ENCODE data around the gene STX1B.
"Not testable (repeated sequence)": the region's sequence is repeated elsewhere in the genome, so short reads cannot be mapped to it uniquely, and the experiment has no call there.

The STX1B gene

DNA sequence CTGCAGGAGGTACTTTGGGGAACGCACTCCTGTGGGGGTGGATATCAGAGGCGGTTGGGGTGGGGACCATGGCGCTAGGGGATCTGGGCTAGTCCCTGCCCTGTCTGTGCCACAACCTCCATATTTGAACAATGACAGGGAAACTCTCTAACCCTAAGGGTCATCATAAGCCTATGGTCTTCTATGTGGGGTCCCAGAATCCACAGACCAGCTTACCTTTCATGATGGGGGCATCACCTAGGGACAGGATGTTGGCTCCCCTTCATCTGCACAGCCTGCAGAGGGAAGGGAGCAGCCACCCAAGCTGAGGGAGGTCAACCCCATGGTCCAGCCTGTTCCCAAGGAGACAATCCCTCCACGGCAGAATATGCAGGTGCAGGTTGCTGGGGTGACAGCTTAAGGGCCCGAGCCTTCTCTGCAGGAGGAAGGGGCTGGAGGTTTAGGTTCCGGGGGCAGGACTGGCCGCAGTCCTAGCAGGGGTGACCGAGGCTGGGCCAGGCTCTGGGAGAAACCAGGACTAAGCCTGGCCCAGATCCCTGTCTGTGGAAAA is 59.8 kb downstream of the STX1B start:
- DNase-seq = no peak

DNA sequence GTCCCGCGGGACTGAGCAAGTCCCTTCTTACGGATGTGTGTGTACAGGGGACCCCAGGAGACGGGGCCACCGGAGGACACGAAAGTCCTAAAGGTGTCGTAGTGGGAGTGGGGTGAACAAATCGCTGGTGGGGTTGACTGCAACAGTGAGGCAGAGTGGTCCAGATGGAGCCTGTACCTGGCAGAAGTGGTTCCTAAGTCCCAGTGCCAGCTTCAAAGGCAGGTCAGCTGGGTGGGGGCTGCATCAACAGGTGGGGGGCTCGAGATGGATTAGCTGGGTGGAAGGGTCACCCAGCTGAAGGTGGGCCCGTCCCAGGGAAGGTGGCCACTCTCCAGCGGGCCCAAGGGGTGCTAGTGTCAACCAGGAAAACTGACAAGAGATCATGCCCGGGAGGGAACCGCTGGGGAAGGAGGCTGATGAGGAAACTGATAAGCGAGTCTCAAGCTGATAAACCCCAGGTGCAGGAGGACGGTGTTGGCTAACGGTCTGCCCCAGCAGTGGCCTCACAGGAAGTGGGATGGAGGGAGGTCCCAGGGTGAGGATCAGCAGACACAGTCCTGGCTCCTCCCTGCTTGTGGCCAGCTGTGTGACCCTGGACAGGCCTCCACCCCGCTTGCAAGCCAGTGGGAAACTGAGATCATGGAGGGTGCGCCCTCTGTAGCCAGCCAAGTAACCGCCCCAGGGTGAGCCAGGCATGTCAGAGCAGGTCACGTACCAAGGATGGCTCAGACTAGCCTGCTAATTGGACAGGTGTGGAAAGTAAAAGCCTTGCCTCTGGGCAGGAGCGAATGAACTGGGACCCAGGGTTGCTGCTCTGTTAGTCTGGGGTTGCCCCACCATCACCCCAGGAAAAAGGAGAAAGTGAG is 60.6 kb downstream of the STX1B start:
- peak; percentile 34 for DNase-seq

DNA sequence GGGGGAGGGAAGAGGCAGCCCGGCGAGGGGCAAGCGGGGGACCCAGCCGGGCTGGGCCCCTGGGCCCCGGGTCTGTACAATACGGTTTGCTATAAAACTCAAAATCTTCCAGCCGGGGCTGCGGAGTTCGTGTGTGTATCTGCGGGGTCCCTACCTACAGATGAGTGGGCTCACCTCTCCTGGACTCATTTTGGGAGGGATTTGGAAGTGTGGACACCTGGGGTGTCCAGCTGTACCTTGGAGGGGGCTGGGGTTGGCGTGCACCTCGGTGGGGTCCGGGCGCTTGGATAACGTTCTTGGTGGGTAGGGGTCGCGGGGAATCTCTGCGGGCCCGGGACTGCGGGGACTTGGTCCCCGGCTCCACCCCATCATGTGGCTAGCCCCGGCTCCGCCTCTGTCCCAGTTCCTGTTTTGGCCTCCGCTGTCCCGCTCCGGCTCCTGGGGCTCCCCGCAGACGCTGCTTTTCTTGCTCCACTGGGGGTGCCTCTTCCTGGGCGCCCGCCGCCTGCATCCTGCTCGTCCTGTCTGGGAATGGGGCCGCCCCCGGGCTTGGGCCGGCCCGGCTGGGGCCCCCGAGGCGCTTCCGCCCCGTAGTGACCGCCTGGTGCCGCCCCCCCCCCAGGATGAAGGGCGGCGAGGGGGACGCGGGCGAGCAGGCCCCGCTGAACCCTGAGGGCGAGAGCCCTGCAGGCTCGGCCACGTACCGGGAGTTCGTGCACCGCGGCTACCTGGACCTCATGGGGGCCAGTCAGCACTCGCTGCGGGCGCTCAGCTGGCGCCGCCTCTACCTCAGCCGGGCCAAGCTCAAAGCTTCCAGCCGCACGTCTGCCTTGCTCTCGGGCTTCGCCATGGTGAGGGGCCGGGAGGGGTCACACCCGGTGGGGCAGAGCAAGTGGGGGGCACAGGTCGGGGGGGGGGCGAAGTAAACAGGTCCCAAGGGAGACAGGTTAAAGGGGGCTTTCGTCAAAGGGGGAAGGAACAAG is 61.5 kb downstream of the STX1B start, which contains the start of gene ORAI3:
Gene ORAI3, plus strand, starts transcription at position 402 of the 983 bp plus-strand sequence. Its CDS starts 222 bp downstream, at position 624.
- DNase-seq = peak; percentile 51

DNA sequence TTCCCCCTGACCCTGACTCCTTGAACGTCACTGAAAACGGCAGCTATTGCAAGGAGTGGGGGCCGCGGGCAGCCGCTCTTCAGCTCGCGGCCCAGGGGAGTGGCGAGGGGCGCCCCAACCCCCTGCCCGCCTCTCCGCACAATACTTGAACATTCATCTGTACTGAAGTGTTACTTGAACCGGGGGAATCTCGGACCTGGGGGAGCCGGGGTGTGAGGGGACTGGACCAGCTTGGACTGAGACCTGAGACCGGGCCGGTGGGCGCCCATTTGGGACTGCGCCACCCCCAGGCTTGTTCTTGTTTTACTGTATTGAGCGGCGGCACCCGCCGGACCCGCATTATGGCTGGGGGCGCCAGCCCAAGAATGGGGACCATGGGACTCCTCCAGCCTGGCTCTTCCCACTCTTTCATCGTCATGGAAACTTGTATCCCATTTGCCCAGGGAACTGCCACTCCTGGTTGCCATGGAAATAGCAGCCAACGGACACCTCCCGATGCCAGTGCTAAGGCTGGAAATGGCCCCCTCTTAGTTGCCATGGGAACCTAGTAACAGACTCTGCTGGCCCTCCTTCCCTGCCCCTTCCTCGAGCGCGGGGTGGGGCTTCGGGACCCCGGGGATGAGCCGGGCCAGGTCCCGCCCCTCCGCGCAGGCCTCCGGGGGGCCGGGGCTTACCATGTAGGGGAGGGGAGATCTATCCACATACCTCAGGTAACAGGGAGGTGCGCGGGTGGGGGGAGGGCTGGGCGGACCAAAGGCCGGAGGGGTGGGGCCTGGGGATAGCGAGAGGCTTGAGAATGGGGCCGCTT is 62.4 kb downstream of the STX1B start:
- DNase-seq = peak; percentile 98

DNA sequence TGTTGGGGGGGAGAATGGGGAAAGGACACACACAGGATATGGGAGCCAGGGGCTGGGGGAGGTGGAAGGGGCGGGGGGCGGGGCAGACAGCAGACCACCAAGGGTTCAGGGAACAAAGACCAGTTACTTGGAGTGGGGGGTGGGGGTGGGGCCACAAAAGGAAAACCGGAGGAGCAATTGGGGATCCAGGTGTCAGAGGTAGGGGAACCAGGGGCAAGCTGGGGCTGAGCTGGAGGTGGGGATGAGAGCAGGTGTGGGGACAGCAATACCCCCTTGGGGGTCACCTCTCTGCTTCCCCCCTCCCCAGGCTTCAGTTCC is 62.9 kb downstream of the STX1B start:
- DNase-seq = no peak

DNA sequence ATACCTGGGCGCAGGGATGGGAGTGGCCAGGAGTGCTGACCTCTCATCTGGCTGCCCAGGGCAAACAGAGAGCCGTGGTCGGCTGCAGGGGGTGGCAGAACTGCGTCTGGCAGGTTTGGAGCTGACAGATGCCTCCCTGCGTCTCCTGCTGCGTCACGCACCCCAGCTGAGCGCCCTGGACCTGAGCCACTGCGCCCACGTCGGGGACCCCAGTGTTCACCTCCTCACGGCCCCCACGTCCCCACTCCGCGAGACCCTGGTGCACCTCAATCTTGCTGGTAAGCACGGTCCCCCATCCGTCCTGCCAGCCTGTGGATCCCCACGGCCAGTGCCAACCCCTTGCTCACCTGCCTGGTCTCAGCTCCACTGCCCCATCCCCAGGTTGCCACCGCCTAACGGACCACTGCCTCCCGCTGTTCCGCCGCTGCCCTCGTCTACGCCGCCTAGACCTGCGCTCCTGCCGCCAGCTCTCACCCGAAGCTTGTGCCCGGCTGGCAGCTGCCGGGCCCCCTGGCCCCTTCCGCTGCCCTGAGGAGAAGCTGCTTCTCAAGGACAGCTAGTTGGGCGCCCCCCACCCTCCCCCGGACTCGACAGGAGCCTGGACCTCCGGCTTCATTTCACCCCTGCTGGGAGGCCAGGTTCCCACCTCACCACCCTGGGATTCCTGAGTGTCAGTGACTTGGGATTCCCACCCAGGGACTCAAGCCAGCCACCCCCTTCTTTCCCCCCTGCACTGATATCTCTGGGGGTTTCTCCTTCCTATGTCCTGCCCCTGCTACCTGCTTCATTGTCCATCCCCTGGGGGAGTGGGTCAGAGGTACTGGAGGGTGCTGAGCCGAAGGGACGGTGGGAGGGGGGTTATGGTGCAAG is 63.5 kb downstream of the STX1B start:
- DNase-seq = no peak

DNA sequence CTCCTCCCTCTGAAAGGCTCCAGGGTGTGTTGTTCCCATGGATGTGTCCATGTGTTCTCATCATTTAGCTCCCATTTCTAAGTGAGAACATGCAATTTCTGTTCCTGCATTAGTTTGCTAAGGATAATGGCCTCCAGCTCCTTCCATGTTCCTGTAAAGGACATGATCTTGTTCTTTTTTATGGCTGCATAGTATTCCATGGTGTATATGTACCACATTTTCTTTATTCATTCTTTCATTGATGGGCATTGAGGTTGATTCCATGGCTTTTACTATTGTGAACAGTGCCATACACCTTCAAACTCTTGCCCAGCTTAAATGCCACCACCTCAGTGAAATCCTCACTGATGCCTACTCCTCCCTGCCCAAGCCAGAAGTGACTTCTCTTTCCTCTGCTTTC is 66.1 kb downstream of the STX1B start:
- no peak for DNase-seq

DNA sequence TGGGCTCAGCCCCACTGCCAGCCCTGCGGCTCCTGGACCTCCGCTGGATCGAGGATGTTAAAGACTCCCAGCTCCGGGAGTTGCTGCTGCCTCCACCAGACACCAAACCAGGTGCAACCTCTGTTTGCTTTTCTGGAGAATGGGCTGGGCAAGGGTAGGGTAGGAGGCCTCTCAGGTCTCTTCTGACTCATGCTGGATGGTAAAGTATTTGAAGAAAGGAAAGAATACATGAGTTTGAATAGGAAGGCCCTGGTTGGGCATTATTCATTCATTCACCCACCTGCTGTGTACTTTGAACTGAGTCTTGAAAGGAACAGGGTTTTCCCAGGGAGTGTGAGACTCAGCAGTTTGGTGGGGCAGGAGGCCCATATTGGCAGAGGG is 68.0 kb downstream of the STX1B start:
- no peak for DNase-seq

DNA sequence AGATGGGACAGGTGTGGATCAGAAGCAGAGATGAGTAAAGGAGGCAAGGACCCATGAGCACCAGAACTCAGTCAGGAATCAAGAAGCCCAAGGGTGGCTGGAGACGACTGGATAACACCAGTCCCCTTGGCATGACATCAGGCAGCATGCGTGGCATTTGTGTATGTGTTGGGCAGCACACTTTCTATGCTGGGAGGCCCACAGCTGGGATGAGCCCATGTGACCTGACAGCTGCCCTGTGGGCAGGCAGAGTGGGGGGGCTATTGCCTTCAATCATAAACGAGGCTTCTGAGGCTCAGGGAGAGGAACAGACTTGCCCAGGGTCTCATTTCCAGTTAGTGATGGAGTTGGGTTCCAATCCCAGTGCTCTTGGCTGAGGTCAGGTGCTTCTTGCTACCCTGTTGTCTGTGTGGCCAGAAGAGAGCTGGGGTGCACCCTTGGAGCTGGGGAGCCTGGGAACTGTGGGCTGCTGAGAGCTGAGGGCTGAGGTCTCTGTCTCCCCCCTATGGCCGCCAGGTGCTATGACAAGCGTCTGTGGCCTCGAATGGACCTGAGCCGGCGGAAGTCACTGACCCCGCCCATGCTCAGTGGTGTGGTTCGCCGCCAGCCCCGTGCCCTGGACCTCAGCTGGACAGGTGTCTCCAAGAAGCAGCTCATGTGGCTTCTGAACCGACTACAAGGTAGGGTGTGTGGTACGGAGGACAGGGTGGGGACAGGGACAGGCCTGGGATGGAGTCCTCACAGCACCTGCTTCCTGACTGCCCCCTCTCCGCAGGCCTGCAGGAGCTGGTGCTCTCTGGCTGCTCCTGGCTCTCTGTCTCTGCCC is 68.6 kb downstream of the STX1B start:
- peak; percentile 66 for DNase-seq

DNA sequence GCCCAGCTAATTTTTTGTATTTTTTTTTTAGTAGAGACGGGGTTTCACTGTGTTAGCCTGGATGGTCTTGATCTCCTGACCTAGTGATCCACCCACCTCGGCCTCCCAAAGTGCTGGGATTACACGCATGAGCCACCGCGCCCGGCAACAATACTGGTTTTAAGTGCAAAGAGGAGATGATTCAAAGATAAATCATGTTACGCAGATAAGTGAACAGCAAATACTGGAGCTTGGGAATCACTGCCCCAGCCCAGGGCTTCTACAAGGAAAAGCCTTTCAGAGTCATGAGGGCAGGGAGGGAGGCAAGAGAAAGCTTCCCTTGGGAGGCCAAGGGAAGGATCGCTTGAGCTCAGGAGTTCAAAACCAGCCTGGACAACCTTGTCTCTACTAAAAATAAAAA is 70.9 kb downstream of the STX1B start:
- not testable (repeated sequence) for DNase-seq
